A549 (cell line): Measurements from ENCODE around the gene RSRC2.
"Not testable (repeated sequence)": the region's sequence is repeated elsewhere in the genome, so short reads cannot be mapped to it uniquely, and the experiment has no call there.

Experiments used
- CBX8 ChIP-seq: fragments of 200-600 bp; sonication (generic); IDR thresholded peaks from 2 replicates; pipeline ENCODE4 v1.6.1; 2016
- RNF2 ChIP-seq: fragments of 200-600 bp; sonication (generic); IDR thresholded peaks from 2 replicates; pipeline ENCODE4 v1.6.1; 2016; ENCODE audit warnings: low read depth, mild to moderate bottlenecking, antibody characterized with exemption, moderate library complexity, borderline replicate concordance
- ZSCAN20 ChIP-seq: fragments of 250-450 bp; sonication (Bioruptor Pico); IDR thresholded peaks from 2 replicates; pipeline ENCODE4 v1.8.0; 2022; ENCODE audit warnings: mild to moderate bottlenecking, moderate library complexity
- TF ChIP-seq, protein P1 (sequence below): fragments of >200 bp; sonication (Bioruptor Twin); formaldehyde crosslinking; IDR thresholded peaks from 3 replicates; pipeline ENCODE4 v1.5.1; 2016
- TF ChIP-seq, protein P2 (sequence below): IDR thresholded peaks from 2 replicates; pipeline ENCODE4 v1.6.1; 2012
- TF ChIP-seq, protein P3 (sequence below): fragments of 250-450 bp; sonication (Bioruptor Pico); IDR thresholded peaks from 2 replicates; pipeline ENCODE4 v1.5.0; 2021; ENCODE audit warnings: mild to moderate bottlenecking, moderate library complexity, borderline replicate concordance

DNA sequence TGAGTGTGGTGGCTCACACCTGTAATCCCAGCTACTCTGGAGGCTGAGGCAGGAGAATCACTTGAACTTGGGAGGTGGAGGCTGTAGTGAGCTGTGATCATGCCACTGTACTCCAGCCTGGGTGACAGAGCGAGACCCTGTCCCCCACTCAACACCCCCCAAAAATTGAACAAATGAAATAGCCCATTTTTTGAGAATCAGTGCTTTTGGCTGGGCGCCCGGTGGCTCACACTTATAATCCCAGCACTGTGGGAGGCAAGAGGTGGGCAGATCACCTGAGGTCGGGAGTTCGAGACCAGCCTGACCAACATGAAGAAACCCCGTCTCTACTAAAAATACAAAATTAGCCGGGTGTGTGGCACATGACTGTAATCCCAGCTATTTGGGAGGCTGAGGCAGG lies 56.2 kb downstream of the RSRC2 start:
- not testable (repeated sequence) for TF ChIP-seq CBX8; ZSCAN20 (CRISPR knock-in tag); RNF2
- TF ChIP-seq, protein P1, sequence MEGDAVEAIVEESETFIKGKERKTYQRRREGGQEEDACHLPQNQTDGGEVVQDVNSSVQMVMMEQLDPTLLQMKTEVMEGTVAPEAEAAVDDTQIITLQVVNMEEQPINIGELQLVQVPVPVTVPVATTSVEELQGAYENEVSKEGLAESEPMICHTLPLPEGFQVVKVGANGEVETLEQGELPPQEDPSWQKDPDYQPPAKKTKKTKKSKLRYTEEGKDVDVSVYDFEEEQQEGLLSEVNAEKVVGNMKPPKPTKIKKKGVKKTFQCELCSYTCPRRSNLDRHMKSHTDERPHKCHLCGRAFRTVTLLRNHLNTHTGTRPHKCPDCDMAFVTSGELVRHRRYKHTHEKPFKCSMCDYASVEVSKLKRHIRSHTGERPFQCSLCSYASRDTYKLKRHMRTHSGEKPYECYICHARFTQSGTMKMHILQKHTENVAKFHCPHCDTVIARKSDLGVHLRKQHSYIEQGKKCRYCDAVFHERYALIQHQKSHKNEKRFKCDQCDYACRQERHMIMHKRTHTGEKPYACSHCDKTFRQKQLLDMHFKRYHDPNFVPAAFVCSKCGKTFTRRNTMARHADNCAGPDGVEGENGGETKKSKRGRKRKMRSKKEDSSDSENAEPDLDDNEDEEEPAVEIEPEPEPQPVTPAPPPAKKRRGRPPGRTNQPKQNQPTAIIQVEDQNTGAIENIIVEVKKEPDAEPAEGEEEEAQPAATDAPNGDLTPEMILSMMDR = not testable (repeated sequence)
- TF ChIP-seq, protein P2, sequence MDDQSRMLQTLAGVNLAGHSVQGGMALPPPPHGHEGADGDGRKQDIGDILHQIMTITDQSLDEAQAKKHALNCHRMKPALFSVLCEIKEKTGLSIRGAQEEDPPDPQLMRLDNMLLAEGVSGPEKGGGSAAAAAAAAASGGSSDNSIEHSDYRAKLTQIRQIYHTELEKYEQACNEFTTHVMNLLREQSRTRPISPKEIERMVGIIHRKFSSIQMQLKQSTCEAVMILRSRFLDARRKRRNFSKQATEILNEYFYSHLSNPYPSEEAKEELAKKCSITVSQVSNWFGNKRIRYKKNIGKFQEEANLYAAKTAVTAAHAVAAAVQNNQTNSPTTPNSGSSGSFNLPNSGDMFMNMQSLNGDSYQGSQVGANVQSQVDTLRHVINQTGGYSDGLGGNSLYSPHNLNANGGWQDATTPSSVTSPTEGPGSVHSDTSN = not testable (repeated sequence)
- TF ChIP-seq, protein P3, sequence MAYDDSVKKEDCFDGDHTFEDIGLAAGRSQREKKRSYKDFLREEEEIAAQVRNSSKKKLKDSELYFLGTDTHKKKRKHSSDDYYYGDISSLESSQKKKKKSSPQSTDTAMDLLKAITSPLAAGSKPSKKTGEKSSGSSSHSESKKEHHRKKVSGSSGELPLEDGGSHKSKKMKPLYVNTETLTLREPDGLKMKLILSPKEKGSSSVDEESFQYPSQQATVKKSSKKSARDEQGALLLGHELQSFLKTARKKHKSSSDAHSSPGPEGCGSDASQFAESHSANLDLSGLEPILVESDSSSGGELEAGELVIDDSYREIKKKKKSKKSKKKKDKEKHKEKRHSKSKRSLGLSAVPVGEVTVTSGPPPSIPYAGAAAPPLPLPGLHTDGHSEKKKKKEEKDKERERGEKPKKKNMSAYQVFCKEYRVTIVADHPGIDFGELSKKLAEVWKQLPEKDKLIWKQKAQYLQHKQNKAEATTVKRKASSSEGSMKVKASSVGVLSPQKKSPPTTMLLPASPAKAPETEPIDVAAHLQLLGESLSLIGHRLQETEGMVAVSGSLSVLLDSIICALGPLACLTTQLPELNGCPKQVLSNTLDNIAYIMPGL (CRISPR knock-in tag) = not testable (repeated sequence)
